ENCODE measurements around the gene GPR176. TPM values are rescaled to one million over a fixed set of nuclear protein-coding genes. Genes with fewer than 3 reads are reported as not detected.
A peak's percentile ranks its signal among the peaks of the same experiment; 100 is the strongest.

The GPR176 gene
- total RNA-seq, 2 donors from 2014 or later: 11.0 to 24.2 TPM

GRCh38 chr15:39795486-39795885, 124.6 kb downstream of the GPR176 start:
- intact Hi-C loops (cut with DNase I): loop anchor here in 1 of 2 donors (10.0 kb wide), 1 partner anchor 129 kb away; the partner anchor contains the start of gene GPR176
- no peak for DNase-seq (ENCODE audit: low spot score)

- intact Hi-C loops (cut with DNase I): loop anchor here in 1 of 2 donors (10.0 kb wide), 1 partner anchor 130 kb away; the partner anchor contains the start of gene GPR176
- DNase-seq (ENCODE audit: low spot score): no peak
These were observed 125.1 kb downstream of the GPR176 start for GRCh38 chr15:39794954-39795353.

GRCh38 chr15:39793923-39794322, 126.1 kb downstream of the GPR176 start:
- intact Hi-C loops (cut with DNase I): loop anchor here in 1 of 2 donors (10.0 kb wide), 1 partner anchor 131 kb away; the partner anchor contains the start of gene GPR176
- DNase-seq (ENCODE audit: low spot score): no peak

- DNase-seq (ENCODE audit: low spot score): no peak
- intact Hi-C loops (cut with DNase I): loop anchor here in 1 of 2 donors (10.0 kb wide), 1 partner anchor 132 kb away; the partner anchor contains the start of gene GPR176
These were observed 127.2 kb downstream of the GPR176 start for GRCh38 chr15:39792844-39793335.

GRCh38 chr15:39792025-39792843, 127.8 kb downstream of the GPR176 start:
- intact Hi-C loops (cut with DNase I): loop anchor here in 1 of 2 donors (10.0 kb wide), 1 partner anchor 133 kb away; the partner anchor contains the start of gene GPR176
- no peak for DNase-seq (ENCODE audit: low spot score)

GRCh38 chr15:39789736-39790135, 130.3 kb downstream of the GPR176 start:
- no peak for DNase-seq (ENCODE audit: low spot score)
- intact Hi-C loops (cut with DNase I): loop anchor here in 1 of 2 donors (5.0 to 10.0 kb wide), 2 partner anchors 68 to 135 kb away; partner anchors contain the start of gene GPR176

- no peak for DNase-seq (ENCODE audit: low spot score)
- intact Hi-C loops (cut with DNase I): loop anchor here in 1 of 2 donors (5.0 kb wide), 1 partner anchor 68 kb away; no protein-coding TSS in a partner anchor
These were observed 131.1 kb downstream of the GPR176 start for GRCh38 chr15:39788800-39789565.

GRCh38 chr15:39788108-39788507, 132.0 kb downstream of the GPR176 start:
- DNase-seq (ENCODE audit: low spot score): no peak
- intact Hi-C loops (cut with DNase I): loop anchor here in 1 of 2 donors (5.0 kb wide), 1 partner anchor 69 kb away; no protein-coding TSS in a partner anchor

- intact Hi-C loops (cut with DNase I): loop anchor here in 1 of 2 donors (5.0 kb wide), 1 partner anchor 70 kb away; no protein-coding TSS in a partner anchor
- DNase-seq (ENCODE audit: low spot score): no peak
These were observed 132.6 kb downstream of the GPR176 start for GRCh38 chr15:39787479-39787878.

- no peak for DNase-seq (ENCODE audit: low spot score)
- intact Hi-C loops (cut with DNase I): loop anchor here in 1 of 2 donors (5.0 kb wide), 1 partner anchor 71 kb away; no protein-coding TSS in a partner anchor
These were observed 133.5 kb downstream of the GPR176 start for GRCh38 chr15:39786447-39787056.

GRCh38 chr15:39785841-39786240, 134.2 kb downstream of the GPR176 start:
- intact Hi-C loops (cut with DNase I): loop anchor here in 1 of 2 donors (5.0 kb wide), 1 partner anchor 71 kb away; no protein-coding TSS in a partner anchor
- DNase-seq (ENCODE audit: low spot score): no peak

GRCh38 chr15:39785139-39785538, 134.9 kb downstream of the GPR176 start:
- no peak for DNase-seq (ENCODE audit: low spot score)
- intact Hi-C loops (cut with DNase I): loop anchor here in 1 of 2 donors (5.0 kb wide), 1 partner anchor 72 kb away; no protein-coding TSS in a partner anchor

GRCh38 chr15:39784638-39785037, 135.4 kb downstream of the GPR176 start:
- intact Hi-C loops (cut with DNase I): loop anchor here in 1 of 2 donors (5.0 kb wide), 1 partner anchor 73 kb away; no protein-coding TSS in a partner anchor
- no peak for DNase-seq (ENCODE audit: low spot score)

GRCh38 chr15:39784125-39784524, 135.9 kb downstream of the GPR176 start:
- DNase-seq (ENCODE audit: low spot score): no peak
- intact Hi-C loops (cut with DNase I): no loop called here

- intact Hi-C loops (cut with DNase I): no loop called here
- DNase-seq (ENCODE audit: low spot score): no peak
These were observed 136.7 kb downstream of the GPR176 start for GRCh38 chr15:39783244-39783820.

- peak; percentile 99 for DNase-seq (ENCODE audit: low spot score)
- intact Hi-C loops (cut with DNase I): no loop called here
These were observed 137.5 kb downstream of the GPR176 start, which contains the start of gene FSIP1 for GRCh38 chr15:39782441-39783138. FSIP1 (minus strand) TSS chr15:39782841; CDS start chr15:39776524, 6,317 bp downstream.

GRCh38 chr15:39781967-39782302, 138.1 kb downstream of the GPR176 start:
- DNase-seq (ENCODE audit: low spot score): no peak
- intact Hi-C loops (cut with DNase I): no loop called here

All from posterior vena cava (tissue), 2 donors.